Activated naive CD4-positive, alpha-beta T cell treated with anti-CD3 and anti-CD28 coated beads, Interleukin-2, amount 50 U/mL, for 24 hours (primary cell): ENCODE measurements around the gene TMEM129.
A peak's percentile ranks its signal among the peaks of the same experiment; 100 is the strongest.

Experiments
- H3K27ac Mint-ChIP-seq: one replicate; pipeline ENCODE4 v1.8.0; 2021; ENCODE audit warnings: mild to moderate bottlenecking, mixed read lengths
- H3K27me3 Mint-ChIP-seq: one replicate; pipeline ENCODE4 v1.8.0; 2021; ENCODE audit warnings: mixed read lengths
- H3K36me3 Mint-ChIP-seq: one replicate; pipeline ENCODE4 v1.8.0; 2021; ENCODE audit warnings: mixed read lengths
- H3K4me1 Mint-ChIP-seq: one replicate; pipeline ENCODE4 v1.8.0; 2021; ENCODE audit warnings: mixed read lengths
- H3K4me3 Mint-ChIP-seq: one replicate; pipeline ENCODE4 v1.8.0; 2021; ENCODE audit warnings: mild to moderate bottlenecking, mixed read lengths
- H3K9me3 Mint-ChIP-seq: one replicate; pipeline ENCODE4 v1.8.0; 2021; ENCODE audit warnings: mixed read lengths

TMEM129 gene, protein sequence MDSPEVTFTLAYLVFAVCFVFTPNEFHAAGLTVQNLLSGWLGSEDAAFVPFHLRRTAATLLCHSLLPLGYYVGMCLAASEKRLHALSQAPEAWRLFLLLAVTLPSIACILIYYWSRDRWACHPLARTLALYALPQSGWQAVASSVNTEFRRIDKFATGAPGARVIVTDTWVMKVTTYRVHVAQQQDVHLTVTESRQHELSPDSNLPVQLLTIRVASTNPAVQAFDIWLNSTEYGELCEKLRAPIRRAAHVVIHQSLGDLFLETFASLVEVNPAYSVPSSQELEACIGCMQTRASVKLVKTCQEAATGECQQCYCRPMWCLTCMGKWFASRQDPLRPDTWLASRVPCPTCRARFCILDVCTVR

GRCh38 chr4:1721003-1721665, at the start of gene TMEM129, which contains the start of gene TACC3:
Gene TMEM129, minus strand, starts transcription at chr4:1721323. Its CDS starts 486 bp downstream, at chr4:1720837.
Gene TACC3, plus strand, starts transcription at chr4:1721521. Its CDS starts 1,901 bp downstream, at chr4:1723422.
- H3K36me3 Mint-ChIP-seq, result peaks cover 2% of the 10 kb centered on the region
- H3K4me3 Mint-ChIP-seq, result peak within 1 kb of the TSS; percentile 94
- H3K9me3 Mint-ChIP-seq, result no peaks in the 10 kb centered on the region
- peaks cover 51% of the 10 kb centered on the region for H3K4me1 Mint-ChIP-seq
- no peaks in the 10 kb centered on the region for H3K27me3 Mint-ChIP-seq
- H3K27ac Mint-ChIP-seq, result peak within 1 kb of the TSS; percentile 98

GRCh38 chr4:1770791-1771231, 49.7 kb upstream of the TMEM129 start:
- peaks cover 4% of the 10 kb centered on the region for H3K27me3 Mint-ChIP-seq
- peaks cover 4% of the 10 kb centered on the region for H3K4me1 Mint-ChIP-seq
- no peak overlapping the region for H3K4me3 Mint-ChIP-seq
- H3K27ac Mint-ChIP-seq, result no peak overlapping the region
- H3K36me3 Mint-ChIP-seq, result no peaks in the 10 kb centered on the region
- H3K9me3 Mint-ChIP-seq, result no peaks in the 10 kb centered on the region

DNA sequence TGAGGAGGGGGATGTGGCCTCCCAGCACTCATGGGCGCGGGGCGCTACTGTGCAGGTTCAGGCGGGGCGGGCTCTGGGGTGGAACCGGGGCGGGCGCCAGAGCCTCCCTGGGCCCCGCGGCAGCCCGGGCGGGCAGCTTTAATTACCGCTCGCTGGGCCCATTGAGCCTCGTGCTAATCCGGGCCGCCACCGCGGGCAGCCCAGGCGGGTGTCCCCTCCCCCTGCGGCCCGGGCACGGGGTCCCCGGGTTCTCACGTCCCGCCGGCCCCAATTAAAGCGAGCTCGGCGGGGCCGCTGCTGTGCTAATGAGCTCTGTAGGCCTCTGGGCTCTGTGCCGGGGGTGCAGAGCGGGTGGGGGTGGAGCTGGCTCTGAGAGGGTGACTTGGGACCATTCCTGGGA, 49.1 kb upstream of the TMEM129 start:
- H3K4me1 Mint-ChIP-seq, result peaks cover 4% of the 10 kb centered on the region
- no peak overlapping the region for H3K27ac Mint-ChIP-seq
- H3K4me3 Mint-ChIP-seq, result no peak overlapping the region
- H3K36me3 Mint-ChIP-seq, result no peaks in the 10 kb centered on the region
- peaks cover 7% of the 10 kb centered on the region for H3K27me3 Mint-ChIP-seq
- no peaks in the 10 kb centered on the region for H3K9me3 Mint-ChIP-seq

DNA sequence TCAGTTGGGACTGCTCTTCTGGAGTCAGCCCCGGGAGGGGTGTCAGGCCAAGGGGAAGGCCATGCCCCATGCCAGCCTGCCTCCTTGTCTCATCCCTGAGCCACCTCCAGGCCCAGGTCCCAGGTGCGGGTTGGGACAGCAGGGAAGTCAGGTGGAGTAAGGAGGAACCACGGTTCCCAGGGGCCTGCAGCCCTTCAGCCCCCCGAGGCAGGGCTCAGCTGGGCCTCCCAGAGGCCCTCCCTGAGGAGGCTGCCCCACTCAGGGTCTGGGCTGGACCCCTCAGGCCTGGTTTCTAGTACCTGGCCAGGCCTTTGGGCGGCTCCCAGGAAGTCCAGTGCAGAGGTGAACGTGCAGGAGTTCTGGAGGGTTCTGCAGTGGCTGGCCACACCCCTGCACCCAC, 48.6 kb upstream of the TMEM129 start:
- Mint-ChIP-seq H3K4me3 (no peak overlapping the region), H3K9me3 (no peaks in the 10 kb centered on the region), H3K27me3 (peaks cover 8% of the 10 kb centered on the region), H3K4me1 (peaks cover 4% of the 10 kb centered on the region), H3K27ac (no peak overlapping the region), H3K36me3 (no peaks in the 10 kb centered on the region)

DNA sequence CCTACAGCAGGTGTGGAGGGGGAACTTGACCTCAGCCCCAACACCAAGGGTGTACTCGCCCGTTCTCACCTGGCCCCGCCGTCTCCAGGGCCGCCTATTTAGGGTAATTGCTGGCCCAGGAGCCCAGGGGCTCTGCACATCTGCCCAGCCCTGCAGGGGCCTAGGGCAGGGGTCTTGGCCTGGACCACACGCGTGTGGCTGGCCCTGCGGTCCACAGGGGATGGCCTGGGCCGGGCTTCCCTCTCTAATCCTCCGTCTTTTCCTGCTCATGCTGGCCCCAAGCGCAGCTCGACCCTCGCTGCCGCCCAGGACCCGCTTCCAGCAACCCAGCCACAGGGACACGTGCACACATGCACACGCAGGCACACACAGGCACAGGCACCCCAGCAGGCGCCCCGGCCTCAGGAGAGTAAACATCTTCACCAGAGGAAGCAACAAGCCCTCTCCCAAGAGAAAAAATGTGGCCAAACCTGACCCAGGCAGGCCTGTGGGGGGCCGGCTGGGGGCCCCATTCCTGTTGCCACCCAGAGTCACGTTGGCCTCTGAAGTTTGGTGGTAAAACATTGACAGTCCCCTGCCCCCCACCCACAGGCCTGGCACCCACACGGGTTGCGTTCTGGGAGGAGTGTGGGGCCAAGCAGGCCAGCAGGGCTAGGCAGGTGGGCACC, 47.4 kb upstream of the TMEM129 start:
- Mint-ChIP-seq H3K9me3 (no peaks in the 10 kb centered on the region), H3K4me1 (peaks cover 4% of the 10 kb centered on the region), H3K27me3 (peaks cover 8% of the 10 kb centered on the region), H3K36me3 (no peaks in the 10 kb centered on the region), H3K27ac (no peak overlapping the region), H3K4me3 (peak overlapping the region; percentile 49)

GRCh38 chr4:1767770-1768366, 46.7 kb upstream of the TMEM129 start:
- H3K4me3 Mint-ChIP-seq, result peak overlapping the region; percentile 49
- H3K27me3 Mint-ChIP-seq, result peaks cover 8% of the 10 kb centered on the region
- H3K36me3 Mint-ChIP-seq, result no peaks in the 10 kb centered on the region
- peaks cover 4% of the 10 kb centered on the region for H3K4me1 Mint-ChIP-seq
- H3K27ac Mint-ChIP-seq, result no peak overlapping the region
- H3K9me3 Mint-ChIP-seq, result no peaks in the 10 kb centered on the region

GRCh38 chr4:1767061-1767769, 46.1 kb upstream of the TMEM129 start:
- H3K27ac Mint-ChIP-seq, result no peak overlapping the region
- peaks cover 4% of the 10 kb centered on the region for H3K4me1 Mint-ChIP-seq
- H3K36me3 Mint-ChIP-seq, result no peaks in the 10 kb centered on the region
- no peaks in the 10 kb centered on the region for H3K9me3 Mint-ChIP-seq
- no peak overlapping the region for H3K4me3 Mint-ChIP-seq
- peaks cover 10% of the 10 kb centered on the region for H3K27me3 Mint-ChIP-seq

DNA sequence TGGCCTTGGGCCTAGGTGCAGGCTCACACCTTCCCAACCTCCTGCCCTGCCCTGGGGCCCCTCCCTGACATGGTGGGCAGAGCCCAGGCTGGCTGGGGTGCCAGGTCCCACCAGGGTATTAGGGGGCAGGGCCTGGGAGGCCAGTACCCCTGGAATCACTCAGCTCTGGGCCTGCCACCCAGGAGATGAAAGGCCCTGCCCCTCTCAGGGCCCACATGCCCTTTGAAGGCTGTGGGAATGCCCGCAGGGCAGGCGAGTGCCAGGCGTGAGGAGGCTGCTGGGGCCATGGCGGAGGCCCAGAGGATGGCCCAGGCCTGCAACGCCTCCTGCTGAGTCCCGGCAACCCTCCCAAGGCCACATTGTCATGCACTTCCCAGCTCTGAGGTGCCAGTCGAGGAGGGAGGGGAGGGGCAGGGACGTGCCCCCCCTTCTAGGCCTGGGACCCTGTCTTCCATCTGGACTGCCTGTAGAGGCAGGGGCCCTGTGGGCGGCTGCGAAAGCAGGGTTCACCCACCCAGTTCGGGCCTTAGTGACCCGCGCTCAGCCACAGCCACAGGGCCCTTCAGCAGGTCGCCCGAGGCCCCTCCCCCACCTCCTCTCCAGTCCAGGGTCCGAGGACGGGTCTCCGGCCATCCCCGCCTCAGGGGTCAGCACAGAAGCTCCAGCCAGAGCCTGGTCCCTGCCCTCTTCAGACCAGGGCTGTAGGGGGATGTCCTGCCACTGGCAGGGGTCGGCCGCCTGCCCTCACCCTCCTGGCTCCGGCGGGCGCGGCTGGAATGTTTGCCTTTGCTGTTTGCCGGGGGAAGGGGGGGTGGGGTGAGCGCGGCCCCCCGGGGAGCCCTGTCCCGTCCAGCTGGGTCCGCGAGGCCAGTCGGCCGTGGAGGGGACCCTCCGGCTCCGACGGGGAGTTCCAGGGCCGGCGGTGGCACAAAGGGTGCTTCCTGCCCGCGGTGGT, 45.3 kb upstream of the TMEM129 start:
- H3K27me3 Mint-ChIP-seq, result peaks cover 10% of the 10 kb centered on the region
- no peaks in the 10 kb centered on the region for H3K36me3 Mint-ChIP-seq
- H3K27ac Mint-ChIP-seq, result no peak overlapping the region
- no peak overlapping the region for H3K4me3 Mint-ChIP-seq
- H3K4me1 Mint-ChIP-seq, result peaks cover 4% of the 10 kb centered on the region
- no peaks in the 10 kb centered on the region for H3K9me3 Mint-ChIP-seq

DNA sequence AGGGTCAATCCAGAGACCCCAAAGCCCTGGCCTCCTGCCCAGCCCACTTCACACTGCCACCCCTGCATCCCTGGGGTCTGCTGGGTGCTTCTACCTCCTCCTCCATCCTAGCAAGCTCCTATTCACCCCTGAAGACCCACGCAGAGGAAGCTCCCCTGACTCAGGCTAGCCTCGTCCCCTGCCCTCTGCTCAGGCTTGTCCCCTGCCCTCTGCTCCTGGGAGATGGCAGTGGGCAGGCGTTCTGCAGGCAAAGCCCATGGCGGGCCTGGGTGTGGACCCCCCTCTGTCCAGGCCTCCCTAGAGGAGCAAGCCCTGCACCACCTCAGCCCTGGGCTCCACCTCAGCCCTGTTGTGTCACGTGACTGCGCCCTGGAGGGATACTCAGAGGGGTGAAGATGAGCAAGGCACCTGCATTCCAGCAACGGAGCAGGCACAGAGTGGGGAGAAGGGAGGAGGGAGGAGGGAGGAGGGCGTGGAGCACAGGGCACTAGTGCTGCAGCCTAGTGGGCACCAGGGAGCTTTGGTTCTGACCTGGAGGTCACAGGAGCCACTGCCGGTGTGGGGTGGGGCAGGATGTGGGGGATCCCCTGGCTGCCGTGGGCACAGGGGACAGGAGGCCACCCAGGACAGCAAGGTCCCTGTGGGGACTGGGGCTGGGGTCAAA, 44.4 kb upstream of the TMEM129 start:
- Mint-ChIP-seq H3K27me3 (peaks cover 10% of the 10 kb centered on the region), H3K36me3 (no peaks in the 10 kb centered on the region), H3K4me1 (peaks cover 4% of the 10 kb centered on the region), H3K9me3 (no peaks in the 10 kb centered on the region), H3K27ac (no peak overlapping the region), H3K4me3 (no peak overlapping the region)

DNA sequence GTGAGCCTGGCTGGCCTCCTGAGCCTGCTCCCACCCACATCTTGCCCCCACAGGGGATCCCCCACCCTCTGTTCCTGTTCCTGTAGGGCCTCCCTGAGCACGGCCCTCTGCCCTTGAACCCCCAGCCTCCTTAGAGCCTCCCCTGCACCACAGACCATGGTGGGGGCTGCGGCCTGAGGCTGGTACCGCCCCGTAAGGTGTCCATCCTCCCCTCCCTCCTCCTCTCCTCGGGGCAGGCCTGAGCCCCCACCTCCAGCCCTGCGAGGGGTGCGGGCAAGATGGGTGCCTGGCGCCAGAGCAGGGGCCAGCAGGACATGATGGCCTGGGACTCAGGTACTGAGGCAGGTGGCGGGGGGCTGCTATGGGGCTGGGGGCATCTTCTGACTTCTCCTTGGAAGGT, 43.5 kb upstream of the TMEM129 start:
- H3K4me1 Mint-ChIP-seq, result peaks cover 4% of the 10 kb centered on the region
- H3K27me3 Mint-ChIP-seq, result peaks cover 10% of the 10 kb centered on the region
- no peaks in the 10 kb centered on the region for H3K36me3 Mint-ChIP-seq
- no peaks in the 10 kb centered on the region for H3K9me3 Mint-ChIP-seq
- no peak overlapping the region for H3K4me3 Mint-ChIP-seq
- H3K27ac Mint-ChIP-seq, result no peak overlapping the region

DNA sequence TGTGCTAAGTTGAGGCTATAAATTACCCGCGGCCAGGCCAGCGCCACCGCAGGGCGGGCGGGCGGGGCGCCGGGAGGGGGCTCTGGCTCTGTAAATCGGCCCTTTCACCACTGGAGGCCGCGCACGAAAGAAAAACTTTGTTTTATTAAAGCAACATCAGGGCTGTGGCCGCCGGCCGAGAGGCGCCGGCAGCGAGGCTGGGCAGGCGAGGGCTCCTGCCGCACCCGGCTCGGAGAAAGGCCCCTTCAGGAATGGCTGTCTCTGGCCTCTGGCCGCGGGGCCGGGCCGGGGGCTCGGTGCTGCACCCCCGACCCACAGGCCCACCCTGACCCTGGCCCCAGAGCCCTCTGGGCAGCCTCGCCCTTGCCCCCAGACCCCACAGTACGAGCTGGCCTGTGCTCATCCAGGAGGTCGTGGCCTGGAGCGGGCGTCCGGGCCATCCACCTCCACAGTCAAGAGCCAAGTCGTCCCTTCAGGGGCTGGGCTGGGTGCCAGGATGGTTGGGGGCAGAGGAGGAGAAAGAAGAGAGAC, 42.5 kb upstream of the TMEM129 start:
- Mint-ChIP-seq H3K4me1 (peaks cover 3% of the 10 kb centered on the region), H3K27me3 (peaks cover 10% of the 10 kb centered on the region), H3K9me3 (no peaks in the 10 kb centered on the region), H3K27ac (no peak overlapping the region), H3K36me3 (no peaks in the 10 kb centered on the region), H3K4me3 (no peak overlapping the region)

DNA sequence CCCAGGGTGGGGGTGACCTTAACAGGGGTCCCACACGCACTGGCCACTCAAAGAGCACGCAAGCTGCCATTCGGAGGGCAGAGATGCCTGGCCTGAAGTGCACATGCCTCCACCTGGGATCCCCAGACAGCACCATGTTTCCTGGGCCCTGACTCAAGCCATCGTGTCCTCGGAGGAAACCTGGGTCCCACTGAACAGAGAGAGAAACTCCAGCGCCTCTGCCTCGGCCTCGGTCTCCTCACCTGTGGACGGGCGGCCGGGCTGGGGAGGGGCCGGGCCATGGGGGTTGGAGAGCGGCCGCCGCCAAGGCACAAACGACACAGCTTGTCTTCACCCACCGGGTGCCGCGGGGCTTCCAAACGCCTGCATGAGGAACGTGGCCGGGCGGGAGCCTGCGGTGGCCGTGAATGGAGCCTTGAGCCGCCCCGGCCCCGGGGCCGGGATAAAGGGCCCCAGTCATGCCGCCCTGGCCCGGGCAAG, 42.0 kb upstream of the TMEM129 start:
- Mint-ChIP-seq H3K4me1 (no peaks in the 10 kb centered on the region), H3K9me3 (no peaks in the 10 kb centered on the region), H3K27ac (no peak overlapping the region), H3K4me3 (no peak overlapping the region), H3K27me3 (peaks cover 7% of the 10 kb centered on the region), H3K36me3 (no peaks in the 10 kb centered on the region)

GRCh38 chr4:1762264-1763010, 41.3 kb upstream of the TMEM129 start:
- Mint-ChIP-seq H3K4me3 (no peak overlapping the region), H3K9me3 (no peaks in the 10 kb centered on the region), H3K4me1 (no peaks in the 10 kb centered on the region), H3K36me3 (no peaks in the 10 kb centered on the region), H3K27ac (no peak overlapping the region), H3K27me3 (peaks cover 6% of the 10 kb centered on the region)
